NT2/D1 (cell line): ENCODE data around the gene OR4C45.
"Not testable (repeated sequence)": the region's sequence is repeated elsewhere in the genome, so short reads cannot be mapped to it uniquely, and the experiment has no call there.

Experiments used
- DNase-seq: peaks from one replicate; pipeline ENCODE4 v3.0.0-alpha.2; 2011; ENCODE audit warnings: low read depth, low spot score
- H3K27me3 ChIP-seq: 2 replicates; pipeline ENCODE4 v1.6.0; 2011; ENCODE audit warnings: mild to moderate bottlenecking; ENCODE audit not compliant: insufficient read length, insufficient read depth
- H3K36me3 ChIP-seq: 2 replicates; pipeline ENCODE4 v1.6.1; 2011; ENCODE audit warnings: mild to moderate bottlenecking, low read length, mixed read lengths; ENCODE audit not compliant: insufficient read depth, insufficient read length
- H3K4me1 ChIP-seq: 2 replicates; pipeline ENCODE4 v1.5.1; 2011; ENCODE audit not compliant: insufficient read depth, insufficient read length
- H3K4me3 ChIP-seq: 2 replicates; pipeline ENCODE4 v1.5.1; 2011; ENCODE audit warnings: low read depth; ENCODE audit not compliant: insufficient read length
- H3K9ac ChIP-seq: 2 replicates; pipeline ENCODE4 v1.6.0; 2011; ENCODE audit warnings: low read depth; ENCODE audit not compliant: insufficient read length
- H3K9me3 ChIP-seq: 2 replicates; pipeline ENCODE4 v1.5.1; 2011; ENCODE audit warnings: mild to moderate bottlenecking, low read length; ENCODE audit not compliant: insufficient read depth
- SUZ12 ChIP-seq: IDR thresholded peaks from 2 replicates; pipeline ENCODE4 v1.6.1; 2011; ENCODE audit not compliant: insufficient read length, insufficient read depth; ENCODE audit errors: extremely low read depth
- YY1 ChIP-seq: IDR thresholded peaks from 2 replicates; pipeline ENCODE4 v1.6.1; 2011; ENCODE audit not compliant: insufficient read length, insufficient read depth
- ZNF274 ChIP-seq: IDR thresholded peaks from 2 replicates; pipeline ENCODE4 v1.6.1; 2011; ENCODE audit warnings: mild to moderate bottlenecking, low read depth, low read length

The OR4C45 gene

DNA sequence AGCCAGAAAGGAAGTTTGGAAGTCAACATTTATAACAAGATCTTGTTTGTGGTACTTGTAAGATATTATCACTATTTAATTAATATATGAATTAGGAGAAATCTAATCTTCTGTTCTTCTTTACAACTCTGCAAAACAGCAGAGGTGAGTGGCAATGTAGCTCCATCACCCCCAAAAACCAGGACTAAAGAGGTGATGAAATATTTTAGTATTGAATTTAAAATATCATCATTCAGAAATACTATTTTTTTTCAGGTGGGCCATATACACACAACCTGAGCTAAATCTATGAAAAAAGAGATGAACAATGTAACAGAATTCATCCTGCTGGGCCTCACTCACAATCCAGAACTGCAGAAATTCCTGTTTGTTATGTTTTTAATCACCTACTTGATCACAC is at the start of gene OR4C45:
Gene OR4C45, plus strand, starts transcription at position 301 of the 400 bp plus-strand sequence.
- no peaks in the 10 kb centered on the region for H3K27me3 ChIP-seq
- H3K9ac ChIP-seq = no peak within 1 kb of the TSS
- H3K9me3 ChIP-seq = no peaks in the 10 kb centered on the region
- H3K4me1 ChIP-seq = no peaks in the 10 kb centered on the region
- no peak within 1 kb of the TSS for H3K4me3 ChIP-seq
- no peak for DNase-seq
- TF ChIP-seq SUZ12 (no peak), ZNF274 (no peak), YY1 (no peak)
- H3K36me3 ChIP-seq = no peaks in the 10 kb centered on the region

DNA sequence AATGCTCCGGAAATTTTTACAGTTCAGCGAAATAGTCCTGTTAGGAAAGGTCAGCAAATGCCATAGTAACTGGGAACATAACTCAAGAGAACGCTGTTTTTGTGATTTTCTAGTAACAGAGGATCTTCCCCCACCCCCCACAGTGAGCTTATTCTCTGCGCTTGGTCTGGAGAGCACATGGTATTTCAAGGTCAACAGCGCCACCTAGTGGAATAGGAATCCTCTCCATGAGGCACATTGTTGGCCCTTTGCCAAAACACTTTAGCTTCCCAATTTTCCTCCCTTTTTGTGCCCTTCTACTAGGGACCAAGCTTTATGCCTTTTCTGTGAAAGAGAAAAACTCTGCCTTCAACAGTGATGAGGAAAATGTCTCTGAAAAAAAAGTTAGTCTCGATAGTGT is 37.1 kb upstream of the OR4C45 start:
- no peak overlapping the region for H3K4me3 ChIP-seq
- H3K4me1 ChIP-seq = no peaks in the 10 kb centered on the region
- H3K27me3 ChIP-seq = no peaks in the 10 kb centered on the region
- no peak overlapping the region for H3K9ac ChIP-seq
- DNase-seq = peak; percentile 80
- H3K9me3 ChIP-seq = peaks cover 31% of the 10 kb centered on the region
- TF ChIP-seq YY1 = no peak
- no peak for TF ChIP-seq SUZ12
- no peak for TF ChIP-seq ZNF274
- no peaks in the 10 kb centered on the region for H3K36me3 ChIP-seq

DNA sequence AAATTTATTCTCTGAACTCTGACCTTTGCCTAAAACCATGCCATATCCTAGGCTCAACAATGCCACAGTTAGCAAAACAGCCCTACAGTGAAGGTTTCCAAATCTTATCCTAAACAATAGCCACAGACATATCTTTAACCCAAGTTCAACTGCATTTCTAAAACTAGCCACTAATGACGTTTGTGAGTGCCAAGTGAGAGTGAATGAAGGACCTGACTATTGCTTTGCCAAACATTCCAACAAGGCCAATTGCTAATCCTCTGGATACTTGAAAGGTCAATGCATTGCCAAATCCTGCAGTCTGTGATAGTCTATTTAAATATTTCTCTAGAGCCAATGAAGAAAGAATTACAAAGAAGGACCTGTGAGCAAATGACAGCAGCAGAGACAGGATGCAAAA is 2.5 kb upstream of the OR4C45 start:
- H3K4me1 ChIP-seq = no peaks in the 10 kb centered on the region
- no peak for TF ChIP-seq SUZ12
- no peak for TF ChIP-seq YY1
- no peak for TF ChIP-seq ZNF274
- no peaks in the 10 kb centered on the region for H3K27me3 ChIP-seq
- no peak overlapping the region for H3K9ac ChIP-seq
- H3K36me3 ChIP-seq = no peaks in the 10 kb centered on the region
- no peak overlapping the region for H3K4me3 ChIP-seq
- H3K9me3 ChIP-seq = no peaks in the 10 kb centered on the region
- DNase-seq = no peak

DNA sequence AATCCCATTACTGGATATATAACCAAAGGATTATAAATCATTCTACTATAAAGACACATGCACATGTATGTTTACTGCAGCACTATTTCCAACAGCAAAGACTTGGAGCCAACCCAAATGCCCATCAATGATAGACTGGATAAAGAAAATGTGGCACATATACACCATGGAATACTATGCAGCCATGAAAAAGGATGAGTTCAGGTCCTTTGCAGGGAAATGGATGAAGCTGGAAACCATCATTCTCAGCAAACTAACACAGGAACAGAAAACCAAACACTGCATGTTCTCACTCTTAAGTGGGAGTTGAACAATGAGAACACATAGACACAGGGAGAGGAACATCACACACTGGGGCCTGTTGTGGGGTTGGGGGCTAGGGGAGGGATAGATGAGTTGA is 3.6 kb downstream of the OR4C45 start:
- H3K4me3 ChIP-seq, H3K9me3 ChIP-seq, H3K36me3 ChIP-seq, H3K9ac ChIP-seq, DNase-seq, H3K27me3 ChIP-seq, H3K4me1 ChIP-seq: not testable (repeated sequence)

DNA sequence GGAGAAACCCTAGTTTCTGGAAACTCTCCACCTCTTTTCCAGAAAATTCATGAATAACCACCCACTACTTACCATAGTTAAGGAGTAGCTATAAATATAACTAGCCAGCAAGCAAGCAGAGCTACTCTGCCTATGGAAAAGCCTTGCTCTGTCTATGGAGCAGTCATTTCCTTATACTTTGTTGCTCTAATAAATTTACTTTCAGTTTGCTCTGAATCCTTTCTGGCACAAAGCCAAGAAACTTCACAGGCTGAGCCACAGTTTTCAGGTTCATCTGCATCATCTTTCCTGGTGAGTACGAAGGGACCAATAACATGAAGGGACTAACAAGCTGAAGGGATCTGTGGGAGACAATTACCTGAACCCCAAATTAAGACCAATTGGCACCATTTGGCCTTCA is 4.6 kb downstream of the OR4C45 start:
- Histone ChIP-seq H3K4me3 (no peak overlapping the region), H3K27me3 (no peaks in the 10 kb centered on the region), H3K4me1 (no peaks in the 10 kb centered on the region), H3K36me3 (no peaks in the 10 kb centered on the region), H3K9ac (no peak overlapping the region), H3K9me3 (0 out of 2 replicates have a peak, but pooled peaks cover 7% of the 10 kb centered on the region)
- TF ChIP-seq SUZ12 (no peak), YY1 (no peak), ZNF274 (no peak)
- DNase-seq = no peak

DNA sequence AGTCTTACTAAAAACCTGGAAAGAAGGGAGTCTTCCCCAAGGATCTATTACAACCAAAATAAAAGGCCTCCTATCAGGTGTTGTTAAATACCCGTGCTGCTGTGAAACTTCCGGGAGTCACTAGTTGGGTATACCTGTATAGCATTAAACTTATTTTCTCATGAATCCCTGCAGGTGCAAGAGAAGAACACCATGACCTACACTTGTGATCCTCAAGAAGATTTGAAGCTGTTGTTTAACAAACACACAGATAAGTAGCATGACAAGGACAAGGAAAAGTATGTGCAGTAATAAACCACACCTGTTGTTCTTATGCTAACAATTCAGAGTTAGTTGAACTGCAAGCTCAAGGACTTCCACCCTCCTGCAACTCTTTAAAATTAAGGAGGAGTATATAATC is 12.0 kb downstream of the OR4C45 start:
- Histone ChIP-seq H3K36me3 (no peaks in the 10 kb centered on the region), H3K27me3 (no peaks in the 10 kb centered on the region), H3K4me1 (no peaks in the 10 kb centered on the region), H3K4me3 (no peak overlapping the region), H3K9ac (no peak overlapping the region), H3K9me3 (0 out of 2 replicates have a peak, but pooled peaks cover 2% of the 10 kb centered on the region)
- TF ChIP-seq YY1 (no peak), SUZ12 (no peak), ZNF274 (no peak)
- DNase-seq = no peak

DNA sequence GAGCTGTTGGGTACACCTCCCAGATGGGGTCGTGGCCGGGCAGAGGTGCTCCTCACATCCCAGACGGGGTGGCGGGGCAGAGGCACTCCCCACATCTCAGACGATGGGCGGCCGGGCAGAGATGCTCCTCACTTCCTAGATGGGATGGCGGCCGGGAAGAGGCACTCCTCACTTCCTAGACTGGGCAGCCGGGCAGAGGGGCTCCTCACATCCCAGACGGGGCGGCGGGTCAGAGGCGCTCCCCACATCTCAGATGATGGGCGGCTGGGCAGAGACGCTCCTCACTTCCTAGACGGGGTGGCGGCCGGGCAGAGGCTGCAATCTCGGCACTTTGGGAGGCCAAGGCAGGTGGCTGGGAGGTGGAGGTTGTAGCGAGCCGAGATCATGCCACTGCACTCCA is 30.4 kb downstream of the OR4C45 start:
- not testable (repeated sequence) for H3K4me3 ChIP-seq, H3K36me3 ChIP-seq, H3K9me3 ChIP-seq, H3K27me3 ChIP-seq, H3K9ac ChIP-seq, H3K4me1 ChIP-seq, DNase-seq

DNA sequence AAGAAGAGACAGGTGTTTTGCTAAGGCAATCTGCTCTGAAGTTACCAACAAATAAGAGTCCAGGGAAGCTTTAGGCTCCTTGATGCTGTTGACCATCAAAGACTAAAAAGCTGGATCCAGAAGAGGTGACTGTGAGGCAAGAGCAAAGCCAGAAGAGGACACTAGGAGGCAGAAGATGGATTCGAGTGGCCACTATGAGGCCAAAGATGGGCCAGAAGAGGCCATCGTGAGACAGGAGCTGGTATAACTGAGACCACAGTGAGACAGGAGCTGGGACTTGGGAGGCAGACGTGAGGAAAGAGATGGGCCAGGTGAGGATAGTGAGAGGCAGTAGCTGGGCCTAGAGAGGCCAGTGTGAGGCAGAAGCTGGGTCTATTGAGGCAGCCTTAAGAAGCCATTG is 37.7 kb downstream of the OR4C45 start:
- Histone ChIP-seq H3K9me3 (peaks cover 47% of the 10 kb centered on the region; the same call in 1 of the 2 replicates), H3K9ac (no peak overlapping the region), H3K4me1 (no peaks in the 10 kb centered on the region), H3K36me3 (no peaks in the 10 kb centered on the region), H3K4me3 (no peak overlapping the region), H3K27me3 (no peaks in the 10 kb centered on the region)
- DNase-seq = no peak
- TF ChIP-seq YY1 (no peak), ZNF274 (no peak)
